Activated T-helper 17 cell treated with anti-CD3 and anti-CD28 coated beads, Interleukin-2, amount 50 U/mL, for 72 hours (primary cell): ENCODE results near the gene ESPNL. TPM values are rescaled to one million over a fixed set of nuclear protein-coding genes. Genes with fewer than 3 reads are reported as not detected.
"Not testable (repeated sequence)": the region's sequence is repeated elsewhere in the genome, so short reads cannot be mapped to it uniquely, and the experiment has no call there.

Source experiments
- ATAC-seq: fragments of 150-1000 bp; cut with Tn5 transposase; replicated peaks from 2 replicates; pipeline ENCODE4 v1.10.0; 2021; ENCODE audit warnings: mild to moderate bottlenecking, moderate library complexity
- H3K27ac Mint-ChIP-seq: one replicate; pipeline ENCODE4 v1.8.0; 2022; ENCODE audit warnings: mixed read lengths
- H3K27me3 Mint-ChIP-seq: one replicate; pipeline ENCODE4 v1.8.0; 2022; ENCODE audit warnings: mixed read lengths
- H3K36me3 Mint-ChIP-seq: one replicate; pipeline ENCODE4 v1.8.0; 2022; ENCODE audit warnings: low read depth, mild to moderate bottlenecking, mixed read lengths
- H3K4me1 Mint-ChIP-seq: one replicate; pipeline ENCODE4 v1.8.0; 2022; ENCODE audit warnings: mixed read lengths
- H3K4me3 Mint-ChIP-seq: one replicate; pipeline ENCODE4 v1.8.0; 2022; ENCODE audit warnings: mild to moderate bottlenecking, mixed read lengths
- H3K9me3 Mint-ChIP-seq: one replicate; pipeline ENCODE4 v1.8.0; 2022; ENCODE audit warnings: mixed read lengths
- total RNA-seq, 2 donors: library from RNA; stranded (reverse); gene quantifications; one replicate each; pipeline ENCODE4 v1.2.3, GENCODE V29; 2022

Gene ESPNL
- total RNA-seq, 2 donors from 2014 or later = 0.39 to 1.0 TPM

GRCh38 chr2:238107525-238108422 is 7.6 kb downstream of the ESPNL start:
- H3K27me3 Mint-ChIP-seq = no peaks in the 10 kb centered on the region
- no peaks in the 10 kb centered on the region for H3K4me1 Mint-ChIP-seq
- no peak overlapping the region for H3K27ac Mint-ChIP-seq
- no peak overlapping the region for H3K4me3 Mint-ChIP-seq
- H3K9me3 Mint-ChIP-seq = peaks cover 3% of the 10 kb centered on the region
- no peaks in the 10 kb centered on the region for H3K36me3 Mint-ChIP-seq
- no peak for ATAC-seq

GRCh38 chr2:238108423-238109183 is 8.5 kb downstream of the ESPNL start:
- Mint-ChIP-seq H3K27me3 (no peaks in the 10 kb centered on the region), H3K4me1 (no peaks in the 10 kb centered on the region), H3K36me3 (no peaks in the 10 kb centered on the region), H3K9me3 (peaks cover 7% of the 10 kb centered on the region), H3K4me3 (no peak overlapping the region), H3K27ac (no peak overlapping the region)
- ATAC-seq = peak; percentile 23

GRCh38 chr2:238113611-238114010 is 13.5 kb downstream of the ESPNL start:
- Mint-ChIP-seq H3K9me3 (peaks cover 7% of the 10 kb centered on the region), H3K4me3 (no peak overlapping the region), H3K4me1 (no peaks in the 10 kb centered on the region), H3K27me3 (peaks cover 6% of the 10 kb centered on the region), H3K36me3 (no peaks in the 10 kb centered on the region), H3K27ac (no peak overlapping the region)
- no peak for ATAC-seq

- H3K9me3 Mint-ChIP-seq = peaks cover 7% of the 10 kb centered on the region
- H3K36me3 Mint-ChIP-seq = no peaks in the 10 kb centered on the region
- no peaks in the 10 kb centered on the region for H3K4me1 Mint-ChIP-seq
- no peak overlapping the region for H3K4me3 Mint-ChIP-seq
- ATAC-seq = no peak
- H3K27ac Mint-ChIP-seq = no peak overlapping the region
- peaks cover 6% of the 10 kb centered on the region for H3K27me3 Mint-ChIP-seq
Observed at GRCh38 chr2:238114331-238114841, 14.2 kb downstream of the ESPNL start.

GRCh38 chr2:238114851-238115660 is 14.9 kb downstream of the ESPNL start:
- H3K9me3 Mint-ChIP-seq = peaks cover 7% of the 10 kb centered on the region
- no peaks in the 10 kb centered on the region for H3K4me1 Mint-ChIP-seq
- no peak overlapping the region for H3K27ac Mint-ChIP-seq
- no peak for ATAC-seq
- H3K4me3 Mint-ChIP-seq = no peak overlapping the region
- no peaks in the 10 kb centered on the region for H3K36me3 Mint-ChIP-seq
- peaks cover 6% of the 10 kb centered on the region for H3K27me3 Mint-ChIP-seq

- not testable (repeated sequence) for H3K4me3 Mint-ChIP-seq, ATAC-seq
Observed at GRCh38 chr2:238115709-238116108, 15.6 kb downstream of the ESPNL start.

GRCh38 chr2:238116298-238117198 is 16.4 kb downstream of the ESPNL start:
- Mint-ChIP-seq H3K4me3 (no peak overlapping the region), H3K27me3 (peaks cover 6% of the 10 kb centered on the region), H3K36me3 (no peaks in the 10 kb centered on the region), H3K9me3 (peaks cover 7% of the 10 kb centered on the region), H3K4me1 (no peaks in the 10 kb centered on the region), H3K27ac (no peak overlapping the region)
- no peak for ATAC-seq

More at GRCh38 chr2:238115709-238116108, 15.6 kb downstream of the ESPNL start:
- not testable (repeated sequence) for H3K36me3 Mint-ChIP-seq, H3K4me1 Mint-ChIP-seq, H3K9me3 Mint-ChIP-seq, H3K27ac Mint-ChIP-seq, H3K27me3 Mint-ChIP-seq

GRCh38 chr2:238117199-238118154 is 17.3 kb downstream of the ESPNL start:
- peaks cover 6% of the 10 kb centered on the region for H3K27me3 Mint-ChIP-seq
- no peak for ATAC-seq
- H3K4me3 Mint-ChIP-seq = no peak overlapping the region
- H3K27ac Mint-ChIP-seq = peak overlapping the region; percentile 12
- peaks cover 7% of the 10 kb centered on the region for H3K9me3 Mint-ChIP-seq
- no peaks in the 10 kb centered on the region for H3K4me1 Mint-ChIP-seq
- no peaks in the 10 kb centered on the region for H3K36me3 Mint-ChIP-seq

- no peak overlapping the region for H3K4me3 Mint-ChIP-seq
- no peaks in the 10 kb centered on the region for H3K9me3 Mint-ChIP-seq
- H3K36me3 Mint-ChIP-seq = no peaks in the 10 kb centered on the region
- no peak overlapping the region for H3K27ac Mint-ChIP-seq
- H3K27me3 Mint-ChIP-seq = peaks cover 6% of the 10 kb centered on the region
- ATAC-seq = peak; percentile 18
- no peaks in the 10 kb centered on the region for H3K4me1 Mint-ChIP-seq
Observed at GRCh38 chr2:238119756-238120462, 19.8 kb downstream of the ESPNL start.

- no peak overlapping the region for H3K4me3 Mint-ChIP-seq
- peaks cover 6% of the 10 kb centered on the region for H3K27me3 Mint-ChIP-seq
- ATAC-seq = no peak
- H3K36me3 Mint-ChIP-seq = no peaks in the 10 kb centered on the region
- no peaks in the 10 kb centered on the region for H3K9me3 Mint-ChIP-seq
- no peak overlapping the region for H3K27ac Mint-ChIP-seq
- no peaks in the 10 kb centered on the region for H3K4me1 Mint-ChIP-seq
Observed at GRCh38 chr2:238120463-238121298, 20.5 kb downstream of the ESPNL start.

- Mint-ChIP-seq H3K9me3 (no peaks in the 10 kb centered on the region), H3K4me1 (no peaks in the 10 kb centered on the region), H3K27me3 (peaks cover 6% of the 10 kb centered on the region), H3K4me3 (no peak overlapping the region), H3K27ac (no peak overlapping the region), H3K36me3 (no peaks in the 10 kb centered on the region)
- ATAC-seq = no peak
Observed at GRCh38 chr2:238121511-238122286, 21.6 kb downstream of the ESPNL start.
